ENCODE data around the gene RPTOR.

Gene RPTOR

GRCh38 chr17:80998748-80999535 lies 454.3 kb downstream of the RPTOR start:
- DNase-seq (ENCODE audit: low read depth): no peak

- no peak for DNase-seq (ENCODE audit: low read depth)
These were observed 455.1 kb downstream of the RPTOR start for GRCh38 chr17:80999536-81000333.

DNA sequence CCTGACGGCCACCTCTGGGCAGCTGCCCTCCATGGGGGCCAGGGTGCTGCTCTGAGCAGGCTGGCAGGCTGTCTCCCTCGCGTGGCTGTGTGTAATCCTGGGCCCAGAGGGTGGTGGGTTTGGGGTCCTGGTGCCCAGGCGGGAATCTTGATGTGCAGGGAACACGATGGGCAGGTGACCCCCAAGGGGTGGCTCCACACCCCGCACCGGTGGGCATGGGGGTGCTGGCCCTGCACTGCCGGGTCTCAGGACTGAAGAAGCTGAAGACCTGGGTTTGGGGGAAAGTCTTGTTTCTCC lies 455.6 kb downstream of the RPTOR start:
- DNase-seq (ENCODE audit: low read depth): no peak

GRCh38 chr17:81000631-81001357 lies 456.2 kb downstream of the RPTOR start:
- no peak for DNase-seq (ENCODE audit: low read depth)

DNA sequence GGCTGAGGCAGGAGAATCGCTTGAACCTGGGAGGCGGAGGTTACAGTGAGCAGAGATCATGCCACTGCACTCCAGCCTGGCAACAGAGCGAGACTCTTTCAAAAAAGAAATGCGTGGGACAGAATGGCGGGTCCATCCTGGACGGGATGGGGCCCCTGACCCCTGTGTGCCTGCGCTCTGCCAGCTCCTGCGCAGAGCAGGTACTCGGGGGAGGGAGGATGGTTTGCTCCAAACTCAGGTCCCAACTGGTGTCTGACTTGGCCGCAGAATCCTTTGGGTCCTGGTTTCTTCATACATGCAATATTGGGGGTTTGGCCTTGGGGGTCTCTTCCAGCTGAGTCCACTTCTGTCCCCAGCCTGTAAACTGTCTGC lies 457.4 kb downstream of the RPTOR start:
- DNase-seq (ENCODE audit: low read depth): no peak

DNA sequence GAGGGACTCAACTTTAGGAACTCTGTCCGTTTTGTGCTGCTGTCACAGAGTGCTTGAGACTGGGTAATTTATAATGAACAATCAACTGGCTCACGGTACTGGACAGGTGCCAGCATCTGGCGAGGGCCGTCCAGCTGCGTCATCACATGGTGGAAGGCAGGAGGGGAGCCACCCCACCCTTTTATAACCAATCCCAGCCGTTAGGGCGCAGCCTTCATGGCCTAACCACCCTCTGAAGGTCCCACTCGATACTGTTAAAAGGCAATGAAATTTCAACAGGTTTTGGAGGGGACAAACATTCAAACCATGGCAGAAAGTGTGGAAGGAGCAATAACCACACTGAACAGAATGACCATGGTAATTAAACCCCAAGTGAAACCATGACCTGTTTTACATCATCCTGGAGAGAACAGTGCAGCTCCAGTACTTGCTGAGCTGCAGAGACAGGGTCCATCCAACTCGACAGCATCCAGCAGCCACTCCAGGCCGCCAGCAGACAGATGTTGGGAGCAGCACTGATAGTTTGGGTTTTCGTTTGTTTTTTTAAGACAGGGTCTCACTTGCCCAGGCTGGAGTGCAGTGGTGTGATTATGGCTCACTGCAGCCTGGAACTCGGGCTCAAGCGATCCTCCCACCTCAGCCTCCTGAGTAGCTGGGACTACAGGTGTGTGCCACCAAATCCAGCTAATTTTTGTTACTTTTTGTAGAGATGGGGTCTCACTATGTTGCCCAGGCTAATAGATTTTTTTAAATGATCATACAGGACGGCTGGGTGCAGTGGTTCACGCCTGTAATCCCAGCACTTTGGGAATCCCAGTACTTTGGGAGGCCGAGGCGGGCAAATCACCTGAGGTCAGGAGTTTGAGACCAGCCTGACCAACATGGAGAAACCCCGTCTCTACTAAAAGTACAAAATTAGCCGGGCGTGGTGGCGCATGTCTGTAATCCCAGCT lies 458.0 kb downstream of the RPTOR start:
- no peak for DNase-seq (ENCODE audit: low read depth)

DNA sequence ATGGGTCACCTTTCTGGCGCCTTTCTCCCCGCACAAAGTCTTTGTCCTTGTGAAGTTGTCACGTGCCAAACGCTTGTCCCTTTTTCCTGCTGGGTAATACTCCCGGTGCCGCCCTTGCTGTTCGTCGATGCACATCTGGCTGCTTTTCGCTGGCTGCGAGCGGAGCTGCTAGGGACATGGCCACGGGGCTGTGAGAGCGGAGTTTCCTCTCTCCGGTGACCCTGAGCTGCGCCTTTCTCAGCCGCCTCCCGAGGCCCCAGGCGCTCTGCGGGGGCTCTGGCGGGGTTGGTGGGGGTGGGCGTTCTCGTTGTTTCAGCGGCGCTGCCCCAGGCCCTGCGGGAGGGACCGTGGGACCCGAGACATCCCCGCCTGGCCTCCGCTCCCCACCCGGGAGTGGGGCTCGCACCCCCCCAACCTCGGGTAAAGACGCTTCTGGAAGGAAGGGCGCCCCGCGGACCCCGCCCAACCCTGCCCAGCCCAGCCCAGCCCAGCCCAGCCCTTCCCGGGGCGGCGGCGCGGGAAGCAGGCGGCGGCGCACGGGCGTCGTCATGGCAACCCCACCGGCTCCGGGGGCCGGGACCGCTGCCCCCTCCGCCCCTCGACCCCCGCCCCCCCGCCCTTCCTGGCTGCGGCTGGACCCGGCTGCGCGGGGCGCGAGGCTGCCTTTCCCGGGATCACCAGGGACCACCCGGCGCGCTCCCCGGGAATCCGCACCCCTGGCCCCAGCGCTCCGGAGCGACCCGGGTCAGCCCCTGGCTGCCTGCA lies 459.3 kb downstream of the RPTOR start:
- DNase-seq (ENCODE audit: low read depth): no peak

- DNase-seq (ENCODE audit: low read depth): no peak
These were observed 462.3 kb downstream of the RPTOR start for GRCh38 chr17:81006891-81007290.

DNA sequence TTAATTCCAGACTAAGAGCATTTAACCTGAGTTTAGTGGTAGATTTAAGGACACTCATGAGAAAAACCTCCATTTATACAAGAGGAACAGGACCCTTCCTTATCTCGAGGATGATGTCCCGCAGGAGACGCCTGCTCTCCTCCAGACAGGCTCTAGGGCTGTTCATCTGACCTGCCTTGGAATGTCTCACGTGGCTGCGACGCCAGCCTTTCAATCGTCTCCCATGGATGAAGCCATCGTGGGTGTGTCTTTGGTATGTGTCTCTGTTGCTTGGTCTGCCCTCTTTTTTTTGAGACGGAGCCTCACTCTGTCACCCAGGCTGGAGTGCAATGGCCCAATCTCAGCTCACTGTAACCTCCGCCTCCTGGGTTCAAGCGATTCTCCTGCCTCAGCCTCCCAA lies 463.5 kb downstream of the RPTOR start:
- no peak for DNase-seq (ENCODE audit: low read depth)

DNA sequence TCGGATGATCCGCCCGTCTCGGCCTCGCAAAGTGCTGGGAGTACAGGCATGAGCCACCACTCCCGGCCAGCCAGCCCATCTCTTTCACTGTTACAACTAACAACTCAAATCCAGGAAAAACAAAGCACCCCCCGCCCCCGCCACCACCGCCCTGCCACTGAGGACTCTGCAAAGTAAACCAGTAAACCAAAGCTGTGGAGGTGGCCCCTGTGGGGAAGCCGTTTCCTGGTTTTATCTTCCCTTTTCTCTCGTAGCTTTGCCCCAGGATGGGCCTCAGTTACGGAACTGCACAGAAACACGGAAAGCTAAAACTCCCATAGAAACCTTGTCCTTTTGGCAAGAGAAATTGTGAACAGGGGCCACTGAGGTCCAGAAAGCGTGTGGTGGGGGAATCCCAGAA lies 464.5 kb downstream of the RPTOR start:
- DNase-seq (ENCODE audit: low read depth): no peak

DNA sequence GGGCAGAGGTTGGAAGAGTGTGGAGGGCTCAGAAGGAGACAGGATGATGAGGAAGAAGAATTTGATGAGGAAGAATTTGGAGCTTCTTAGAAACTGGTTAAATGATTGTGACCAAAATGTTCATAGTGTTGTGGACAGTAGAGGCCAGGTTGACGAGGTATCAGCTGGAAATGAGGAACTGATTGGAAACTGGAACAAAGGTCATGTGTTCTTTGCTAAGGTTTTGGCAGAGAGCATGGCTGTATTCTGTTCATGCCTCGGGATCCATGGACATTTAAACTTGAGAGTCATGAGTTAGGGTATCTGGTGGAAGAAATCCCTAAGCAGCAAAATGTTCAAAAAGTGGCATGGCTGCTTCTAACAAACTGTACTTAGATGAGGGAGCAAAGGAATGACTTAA lies 466.3 kb downstream of the RPTOR start:
- DNase-seq (ENCODE audit: low read depth): no peak

GRCh38 chr17:81011951-81012350 lies 467.3 kb downstream of the RPTOR start:
- DNase-seq (ENCODE audit: low read depth): no peak

DNA sequence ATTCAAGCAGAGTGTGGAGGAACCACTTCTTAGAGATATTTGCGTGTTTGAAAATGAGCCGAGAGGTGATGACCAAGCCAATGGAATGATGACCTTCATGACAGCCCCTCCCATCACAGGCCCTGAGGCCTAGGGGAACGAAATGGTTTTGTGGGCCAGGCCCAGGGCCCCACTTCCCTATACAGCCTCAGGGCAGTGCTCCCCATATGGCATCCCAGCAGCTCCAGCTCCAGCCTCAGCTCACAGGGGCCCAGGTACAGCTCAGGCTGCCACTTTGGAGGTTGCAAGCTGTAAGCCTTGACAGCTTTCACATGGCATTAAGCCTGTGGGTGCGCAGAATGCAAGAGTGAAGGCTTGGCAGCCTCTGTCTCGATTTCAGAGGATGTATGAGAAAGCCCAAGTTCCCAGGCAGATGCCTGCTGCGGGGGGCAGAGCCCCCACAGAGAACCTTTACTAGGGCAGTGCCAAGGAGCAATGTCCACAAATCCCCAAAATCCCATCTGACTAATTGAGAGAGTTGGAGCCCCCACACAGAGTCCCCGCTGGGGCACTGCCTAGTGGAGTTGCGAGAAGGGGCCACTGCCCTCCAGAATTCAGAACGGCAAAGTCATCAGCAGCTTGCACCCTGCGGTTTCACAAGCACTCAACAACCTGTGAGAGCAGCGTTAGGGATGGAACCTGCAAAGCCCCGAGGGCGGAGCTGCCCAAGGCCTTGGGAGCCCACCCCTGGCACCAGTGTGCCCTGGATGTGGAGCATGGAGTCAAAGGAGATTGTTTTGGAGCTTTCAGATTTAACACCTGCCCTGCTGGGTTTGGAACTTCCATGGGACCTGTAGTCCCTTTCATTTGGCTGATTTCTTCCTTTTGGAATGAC lies 468.2 kb downstream of the RPTOR start:
- no peak for DNase-seq (ENCODE audit: low read depth)

GRCh38 chr17:81013642-81014041 lies 469.0 kb downstream of the RPTOR start:
- DNase-seq (ENCODE audit: low read depth): no peak

- no peak for DNase-seq (ENCODE audit: low read depth)
These were observed 470.5 kb downstream of the RPTOR start for GRCh38 chr17:81015136-81015535.

Data from stimulated activated CD8-positive, alpha-beta memory T cell treated with anti-CD3 and anti-CD28 coated beads, Interleukin-12 subunit alpha, Interleukin-12 subunit beta, amount 100 ng/mL, for 1 hour (primary cell).